ENCODE measurements around the gene MCC.

Gene MCC

DNA sequence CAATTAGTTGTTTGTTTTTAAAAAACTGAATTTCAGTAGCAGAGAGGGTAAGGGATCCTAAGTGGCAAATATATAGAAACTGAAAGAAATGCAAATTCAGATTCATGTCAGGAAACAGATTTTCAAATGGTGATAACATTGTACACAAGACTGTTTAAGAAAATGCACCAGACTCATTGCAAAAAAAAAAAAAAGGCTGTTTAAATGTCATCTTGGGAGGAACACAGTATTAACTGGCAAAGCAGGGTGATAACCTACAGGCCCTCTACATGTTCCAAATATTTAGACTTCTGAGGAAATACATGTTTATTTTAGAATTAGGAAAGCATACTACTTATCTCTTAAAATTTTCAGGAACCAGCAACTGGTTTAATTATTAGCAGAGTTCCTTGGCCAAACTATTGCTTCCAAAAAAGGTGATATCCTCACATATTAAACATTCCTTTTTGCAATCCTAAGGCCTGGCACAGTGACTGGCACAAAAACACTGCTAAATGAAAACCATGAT lies 167.9 kb downstream of the MCC start:
- TF ChIP-seq, protein P1, sequence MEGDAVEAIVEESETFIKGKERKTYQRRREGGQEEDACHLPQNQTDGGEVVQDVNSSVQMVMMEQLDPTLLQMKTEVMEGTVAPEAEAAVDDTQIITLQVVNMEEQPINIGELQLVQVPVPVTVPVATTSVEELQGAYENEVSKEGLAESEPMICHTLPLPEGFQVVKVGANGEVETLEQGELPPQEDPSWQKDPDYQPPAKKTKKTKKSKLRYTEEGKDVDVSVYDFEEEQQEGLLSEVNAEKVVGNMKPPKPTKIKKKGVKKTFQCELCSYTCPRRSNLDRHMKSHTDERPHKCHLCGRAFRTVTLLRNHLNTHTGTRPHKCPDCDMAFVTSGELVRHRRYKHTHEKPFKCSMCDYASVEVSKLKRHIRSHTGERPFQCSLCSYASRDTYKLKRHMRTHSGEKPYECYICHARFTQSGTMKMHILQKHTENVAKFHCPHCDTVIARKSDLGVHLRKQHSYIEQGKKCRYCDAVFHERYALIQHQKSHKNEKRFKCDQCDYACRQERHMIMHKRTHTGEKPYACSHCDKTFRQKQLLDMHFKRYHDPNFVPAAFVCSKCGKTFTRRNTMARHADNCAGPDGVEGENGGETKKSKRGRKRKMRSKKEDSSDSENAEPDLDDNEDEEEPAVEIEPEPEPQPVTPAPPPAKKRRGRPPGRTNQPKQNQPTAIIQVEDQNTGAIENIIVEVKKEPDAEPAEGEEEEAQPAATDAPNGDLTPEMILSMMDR (IDR thresholded peaks at IDR 0.05; ENCODE audit: low read depth, low read length, missing control alignments): no peak
- H3K4me3 ChIP-seq (ENCODE audit: low read depth, low read length): no peak overlapping the region
- DNase-seq (ENCODE audit: low read depth): no peak

DNA sequence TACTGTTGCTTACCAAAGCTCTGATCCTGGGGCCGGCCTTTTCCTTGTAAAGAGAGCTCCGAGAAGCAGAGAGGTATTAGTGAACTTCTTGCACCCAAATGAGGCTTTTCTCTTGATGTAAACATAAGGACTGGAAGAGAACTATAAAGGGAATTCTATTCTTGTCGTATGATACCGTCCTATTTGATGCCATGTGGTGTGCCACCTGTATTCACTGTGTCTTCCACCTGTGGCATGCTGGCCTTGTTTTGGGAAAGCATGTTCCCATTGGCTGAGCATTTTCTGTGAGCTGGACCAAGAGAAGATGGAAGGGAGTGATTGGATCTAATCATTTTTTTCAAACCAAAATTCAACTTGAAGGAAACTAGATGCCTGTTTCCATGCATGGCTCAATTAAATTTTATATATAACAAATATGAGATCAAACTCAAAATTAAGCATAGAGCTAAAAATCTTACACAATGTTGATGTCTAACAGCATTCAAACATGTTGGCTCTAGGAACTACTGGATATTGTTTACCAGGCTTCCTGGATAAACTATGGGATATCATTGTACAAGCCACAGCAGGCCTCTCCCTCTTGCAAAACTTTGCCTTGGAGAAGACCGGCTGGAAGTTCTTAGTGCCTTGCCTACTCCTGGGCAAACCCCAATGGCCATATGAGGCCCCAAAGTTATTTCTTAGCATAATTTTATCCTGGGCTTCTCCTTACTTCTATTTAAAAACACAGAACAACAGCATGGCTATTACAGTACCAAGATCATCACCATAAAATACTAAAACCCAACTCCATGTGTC lies 168.8 kb downstream of the MCC start:
- H3K4me3 ChIP-seq (ENCODE audit: low read depth, low read length): no peak overlapping the region
- DNase-seq (ENCODE audit: low read depth): no peak
- TF ChIP-seq, protein P1 (IDR thresholded peaks at IDR 0.05; ENCODE audit: low read depth, low read length, missing control alignments): no peak

DNA sequence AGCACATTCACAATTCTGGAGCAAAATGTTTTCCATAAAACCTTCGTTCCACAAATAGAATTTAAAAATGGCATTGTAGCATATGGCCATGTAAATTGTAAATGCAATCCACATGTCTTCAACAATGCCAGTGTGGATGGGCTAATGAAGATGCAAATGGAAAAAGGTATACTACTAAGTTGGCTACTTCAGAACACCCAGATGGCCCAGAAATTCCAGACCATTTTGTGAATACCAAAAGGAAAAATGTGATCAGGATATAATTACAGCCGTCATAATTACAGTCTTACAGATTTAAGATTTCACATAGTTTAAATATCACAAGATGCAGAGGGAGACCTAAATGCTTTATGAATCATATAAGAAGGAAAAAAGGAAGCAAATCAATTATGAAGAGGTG lies 170.6 kb downstream of the MCC start:
- TF ChIP-seq, protein P1 (IDR thresholded peaks at IDR 0.05; ENCODE audit: low read depth, low read length, missing control alignments): no peak
- DNase-seq (ENCODE audit: low read depth): no peak
- no peak overlapping the region for H3K4me3 ChIP-seq (ENCODE audit: low read depth, low read length)

DNA sequence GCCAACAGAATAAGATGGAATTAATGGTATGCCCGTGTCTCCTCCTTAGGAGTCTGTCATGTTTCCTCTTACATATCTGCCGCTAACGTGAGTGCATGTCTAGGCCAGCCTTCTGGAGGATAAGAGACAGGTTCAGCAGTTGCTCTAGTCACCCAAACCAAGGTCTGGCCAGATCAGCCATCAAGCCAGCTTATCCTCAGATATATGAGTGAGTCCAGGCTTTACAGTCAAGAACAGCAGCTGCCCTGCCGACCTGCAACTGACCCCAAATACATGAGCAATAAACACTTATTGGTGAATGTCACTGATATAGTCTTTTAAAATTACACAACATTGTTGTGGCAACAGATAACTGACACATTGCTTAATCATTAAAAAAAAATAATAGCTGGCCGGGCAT lies 177.0 kb downstream of the MCC start:
- TF ChIP-seq, protein P1 (IDR thresholded peaks at IDR 0.05; ENCODE audit: low read depth, low read length, missing control alignments): no peak
- no peak for DNase-seq (ENCODE audit: low read depth)
- no peak overlapping the region for H3K4me3 ChIP-seq (ENCODE audit: low read depth, low read length)

DNA sequence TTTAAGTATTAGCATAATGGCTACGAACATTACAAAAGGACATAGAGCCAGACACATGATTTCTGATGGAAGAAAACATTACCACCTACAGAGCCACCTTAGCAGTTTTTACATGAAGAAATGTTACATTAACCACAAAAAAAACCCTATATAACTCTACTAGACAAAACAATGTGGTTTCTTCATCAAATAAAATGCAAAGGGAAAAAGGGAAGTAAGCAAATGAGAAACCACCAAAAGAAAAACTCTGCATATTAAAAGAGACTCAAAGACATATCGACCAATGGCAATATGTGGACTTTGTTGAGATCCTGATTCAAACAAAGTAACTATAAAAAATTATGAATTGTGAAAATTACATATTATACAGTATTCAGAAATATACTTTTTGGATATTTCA lies 186.1 kb downstream of the MCC start:
- TF ChIP-seq, protein P1 (IDR thresholded peaks at IDR 0.05; ENCODE audit: low read depth, low read length, missing control alignments): no peak
- no peak for DNase-seq (ENCODE audit: low read depth)
- H3K4me3 ChIP-seq (ENCODE audit: low read depth, low read length): no peak overlapping the region

DNA sequence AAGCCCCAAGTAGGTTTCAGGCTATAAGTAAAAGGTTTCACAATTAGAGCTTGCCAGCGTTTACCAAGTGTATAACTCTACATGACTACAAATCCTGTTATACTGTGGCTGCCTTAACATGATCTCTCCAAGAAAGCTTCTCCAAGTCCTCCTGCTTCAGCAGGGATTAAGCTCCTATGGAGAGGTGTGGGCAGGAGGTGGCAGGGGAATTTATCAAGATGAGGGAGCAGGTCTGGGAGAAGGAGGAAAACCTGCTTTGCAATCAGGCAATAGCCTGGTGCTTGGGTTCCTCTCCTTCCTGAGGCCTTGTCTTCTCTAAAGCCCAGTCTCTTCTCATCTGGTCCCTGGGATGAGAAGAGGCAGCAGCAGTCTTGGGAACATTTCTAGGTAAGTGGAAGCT lies 188.7 kb downstream of the MCC start:
- TF ChIP-seq, protein P1 (IDR thresholded peaks at IDR 0.05; ENCODE audit: low read depth, low read length, missing control alignments): no peak
- H3K4me3 ChIP-seq (ENCODE audit: low read depth, low read length): no peak overlapping the region
- no peak for DNase-seq (ENCODE audit: low read depth)

DNA sequence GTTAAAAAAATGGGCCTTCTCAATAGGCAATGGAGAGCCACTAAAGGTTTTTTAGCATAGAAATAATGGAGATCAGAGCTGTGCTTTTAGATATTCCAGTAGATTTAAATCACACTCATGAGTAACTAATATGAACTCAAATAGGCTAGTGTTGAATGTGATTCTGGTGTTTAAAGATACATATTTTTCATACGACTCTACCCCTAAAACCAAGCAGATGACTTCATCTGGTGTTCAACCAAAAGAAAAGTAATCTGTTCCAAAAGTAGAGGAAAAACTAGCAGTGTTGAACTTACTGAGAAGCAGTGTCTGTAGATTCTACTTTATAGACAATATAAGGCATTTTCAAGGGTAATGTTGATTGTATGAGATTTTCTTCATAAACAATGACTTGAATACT lies 191.6 kb downstream of the MCC start:
- TF ChIP-seq, protein P1 (IDR thresholded peaks at IDR 0.05; ENCODE audit: low read depth, low read length, missing control alignments): no peak
- no peak overlapping the region for H3K4me3 ChIP-seq (ENCODE audit: low read depth, low read length)
- no peak for DNase-seq (ENCODE audit: low read depth)
